Neuron (in vitro differentiated cells): ENCODE measurements around the gene TMEM253.

Experiments used
- H2AFZ ChIP-seq: one replicate; pipeline ENCODE4 v1.6.1; 2013; ENCODE audit warnings: low read depth, mild to moderate bottlenecking, inconsistent platforms, low read length, moderate library complexity
- H3K27me3 ChIP-seq: one replicate; pipeline ENCODE4 v1.6.1; 2013; ENCODE audit warnings: low read length; ENCODE audit not compliant: insufficient read depth
- H3K36me3 ChIP-seq: one replicate; pipeline ENCODE4 v1.6.1; 2013; ENCODE audit warnings: low read length; ENCODE audit not compliant: insufficient read depth
- H3K4me1 ChIP-seq: one replicate; pipeline ENCODE4 v1.6.1; 2013; ENCODE audit warnings: low read length; ENCODE audit not compliant: insufficient read depth
- H3K4me3 ChIP-seq: 2 replicates; pipeline ENCODE4 v1.5.1; 2013; ENCODE audit warnings: mild to moderate bottlenecking, low read length, moderate library complexity
- H3K9me3 ChIP-seq: one replicate; pipeline ENCODE4 v1.6.1; 2013; ENCODE audit warnings: low read length

Gene TMEM253

GRCh38 chr14:21107283-21107800, 6.5 kb downstream of the TMEM253 start:
- Histone ChIP-seq H2AFZ (peak overlapping the region; percentile 76), H3K9me3 (no peaks in the 10 kb centered on the region), H3K27me3 (no peaks in the 10 kb centered on the region), H3K36me3 (no peaks in the 10 kb centered on the region), H3K4me1 (peaks cover 28% of the 10 kb centered on the region), H3K4me3 (no peak overlapping the region)

- Histone ChIP-seq H2AFZ (no peak overlapping the region), H3K9me3 (no peaks in the 10 kb centered on the region), H3K27me3 (no peaks in the 10 kb centered on the region), H3K4me3 (no peak overlapping the region), H3K4me1 (peaks cover 18% of the 10 kb centered on the region), H3K36me3 (no peaks in the 10 kb centered on the region)
Measured at GRCh38 chr14:21108791-21109190, 7.9 kb downstream of the TMEM253 start.

- Histone ChIP-seq H2AFZ (no peak overlapping the region), H3K27me3 (no peaks in the 10 kb centered on the region), H3K4me3 (no peak overlapping the region), H3K4me1 (peaks cover 17% of the 10 kb centered on the region), H3K9me3 (no peaks in the 10 kb centered on the region), H3K36me3 (no peaks in the 10 kb centered on the region)
Measured at GRCh38 chr14:21109377-21110138, 8.7 kb downstream of the TMEM253 start.

GRCh38 chr14:21112255-21112654, 11.4 kb downstream of the TMEM253 start:
- H3K9me3 ChIP-seq, result no peaks in the 10 kb centered on the region
- no peak overlapping the region for H2AFZ ChIP-seq
- no peaks in the 10 kb centered on the region for H3K4me1 ChIP-seq
- H3K4me3 ChIP-seq, result no peak overlapping the region
- H3K36me3 ChIP-seq, result no peaks in the 10 kb centered on the region
- H3K27me3 ChIP-seq, result no peaks in the 10 kb centered on the region

GRCh38 chr14:21113369-21113768, 12.5 kb downstream of the TMEM253 start:
- no peaks in the 10 kb centered on the region for H3K36me3 ChIP-seq
- H3K4me1 ChIP-seq, result no peaks in the 10 kb centered on the region
- H3K9me3 ChIP-seq, result no peaks in the 10 kb centered on the region
- no peaks in the 10 kb centered on the region for H3K27me3 ChIP-seq
- no peak overlapping the region for H2AFZ ChIP-seq
- H3K4me3 ChIP-seq, result no peak overlapping the region

- Histone ChIP-seq H3K4me1 (no peaks in the 10 kb centered on the region), H3K36me3 (no peaks in the 10 kb centered on the region), H3K9me3 (no peaks in the 10 kb centered on the region), H3K27me3 (no peaks in the 10 kb centered on the region), H3K4me3 (no peak overlapping the region), H2AFZ (no peak overlapping the region)
Measured at GRCh38 chr14:21118933-21119332, 18.1 kb downstream of the TMEM253 start.

- H3K4me3 ChIP-seq, result no peak overlapping the region
- H3K27me3 ChIP-seq, result no peaks in the 10 kb centered on the region
- no peaks in the 10 kb centered on the region for H3K4me1 ChIP-seq
- no peaks in the 10 kb centered on the region for H3K9me3 ChIP-seq
- H3K36me3 ChIP-seq, result no peaks in the 10 kb centered on the region
- H2AFZ ChIP-seq, result no peak overlapping the region
Measured at GRCh38 chr14:21120686-21121085, 19.8 kb downstream of the TMEM253 start.

- Histone ChIP-seq H3K36me3 (no peaks in the 10 kb centered on the region), H3K27me3 (no peaks in the 10 kb centered on the region), H3K4me1 (no peaks in the 10 kb centered on the region), H3K9me3 (no peaks in the 10 kb centered on the region), H3K4me3 (no peak overlapping the region), H2AFZ (no peak overlapping the region)
Measured at GRCh38 chr14:21121122-21121521, 20.3 kb downstream of the TMEM253 start.

- Histone ChIP-seq H3K27me3 (no peaks in the 10 kb centered on the region), H3K4me3 (no peak overlapping the region), H2AFZ (no peak overlapping the region)
Measured at GRCh38 chr14:21123429-21123828, 22.6 kb downstream of the TMEM253 start.

GRCh38 chr14:21133901-21134300, 33.0 kb downstream of the TMEM253 start:
- Histone ChIP-seq H3K36me3 (no peaks in the 10 kb centered on the region), H2AFZ (peak overlapping the region; percentile 26), H3K9me3 (no peaks in the 10 kb centered on the region), H3K4me1 (peaks cover 6% of the 10 kb centered on the region), H3K27me3 (no peaks in the 10 kb centered on the region), H3K4me3 (no peak overlapping the region)

More at GRCh38 chr14:21123429-21123828, 22.6 kb downstream of the TMEM253 start:
- H3K4me1 ChIP-seq, result no peaks in the 10 kb centered on the region
- no peaks in the 10 kb centered on the region for H3K9me3 ChIP-seq
- no peaks in the 10 kb centered on the region for H3K36me3 ChIP-seq

GRCh38 chr14:21136024-21136423, 35.2 kb downstream of the TMEM253 start:
- Histone ChIP-seq H3K4me1 (peaks cover 6% of the 10 kb centered on the region), H3K27me3 (no peaks in the 10 kb centered on the region), H3K9me3 (no peaks in the 10 kb centered on the region), H3K4me3 (no peak overlapping the region), H3K36me3 (no peaks in the 10 kb centered on the region), H2AFZ (no peak overlapping the region)

GRCh38 chr14:21142357-21142756, 41.5 kb downstream of the TMEM253 start:
- H3K27me3 ChIP-seq, result no peaks in the 10 kb centered on the region
- no peak overlapping the region for H2AFZ ChIP-seq
- no peaks in the 10 kb centered on the region for H3K36me3 ChIP-seq
- no peak overlapping the region for H3K4me3 ChIP-seq
- H3K4me1 ChIP-seq, result no peaks in the 10 kb centered on the region
- H3K9me3 ChIP-seq, result peaks cover 2% of the 10 kb centered on the region

- Histone ChIP-seq H3K36me3 (no peaks in the 10 kb centered on the region), H3K27me3 (peaks cover 8% of the 10 kb centered on the region), H3K9me3 (peaks cover 2% of the 10 kb centered on the region), H3K4me3 (no peak overlapping the region), H3K4me1 (no peaks in the 10 kb centered on the region), H2AFZ (no peak overlapping the region)
Measured at GRCh38 chr14:21145437-21145836, 44.6 kb downstream of the TMEM253 start.
